Measurements from ENCODE around the gene CYP2C19.

DNA sequence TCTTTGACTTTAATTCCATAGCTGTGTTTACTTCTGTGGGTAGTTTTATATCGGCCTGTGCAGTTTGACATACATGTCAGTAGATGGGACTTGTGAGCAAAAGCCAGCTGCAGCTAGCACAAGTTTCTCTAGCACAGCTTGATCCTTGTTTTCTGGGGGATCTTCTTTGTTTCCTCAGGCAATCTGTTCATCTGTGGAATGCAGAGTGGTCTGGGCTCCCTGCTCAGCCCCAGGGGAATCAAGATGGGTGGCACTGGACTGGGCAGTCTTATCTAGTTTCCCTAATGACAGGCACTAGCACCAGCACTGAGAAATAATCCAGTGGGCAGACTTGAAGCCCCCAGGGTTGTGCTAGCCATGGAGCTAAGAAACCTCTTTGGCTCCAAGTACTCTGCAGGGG is 40.8 kb downstream of the CYP2C19 start:
- no peak for TF ChIP-seq ZNF70 (CRISPR knock-in tag; IDR thresholded peaks at IDR 0.05)
- TF ChIP-seq ZNF8 (CRISPR knock-in tag; IDR thresholded peaks at IDR 0.05), result no peak
- TF ChIP-seq PATZ1 (CRISPR knock-in tag; IDR thresholded peaks at IDR 0.05; ENCODE audit: borderline replicate concordance), result no peak
- no peak for TF ChIP-seq TOX (CRISPR knock-in tag; IDR thresholded peaks at IDR 0.05; ENCODE audit: borderline replicate concordance)

Measured in SK-N-SH treated with all-trans-retinoic acid at 6 μM for 48 hours (cell line).